Measurements from ENCODE around the gene RNF220.

- TF ChIP-seq CTCF (conservative IDR thresholded peaks at IDR 0.05; ENCODE audit: low read depth, low read length) (no peak), EZH2 (IDR thresholded peaks at IDR 0.05; ENCODE audit: low read length, unreplicated experiment) (no peak)
Observed at GRCh38 chr1:44467566-44467965, 62.5 kb downstream of the RNF220 start.
